ENCODE data around the gene TTC32.

Gene TTC32

DNA sequence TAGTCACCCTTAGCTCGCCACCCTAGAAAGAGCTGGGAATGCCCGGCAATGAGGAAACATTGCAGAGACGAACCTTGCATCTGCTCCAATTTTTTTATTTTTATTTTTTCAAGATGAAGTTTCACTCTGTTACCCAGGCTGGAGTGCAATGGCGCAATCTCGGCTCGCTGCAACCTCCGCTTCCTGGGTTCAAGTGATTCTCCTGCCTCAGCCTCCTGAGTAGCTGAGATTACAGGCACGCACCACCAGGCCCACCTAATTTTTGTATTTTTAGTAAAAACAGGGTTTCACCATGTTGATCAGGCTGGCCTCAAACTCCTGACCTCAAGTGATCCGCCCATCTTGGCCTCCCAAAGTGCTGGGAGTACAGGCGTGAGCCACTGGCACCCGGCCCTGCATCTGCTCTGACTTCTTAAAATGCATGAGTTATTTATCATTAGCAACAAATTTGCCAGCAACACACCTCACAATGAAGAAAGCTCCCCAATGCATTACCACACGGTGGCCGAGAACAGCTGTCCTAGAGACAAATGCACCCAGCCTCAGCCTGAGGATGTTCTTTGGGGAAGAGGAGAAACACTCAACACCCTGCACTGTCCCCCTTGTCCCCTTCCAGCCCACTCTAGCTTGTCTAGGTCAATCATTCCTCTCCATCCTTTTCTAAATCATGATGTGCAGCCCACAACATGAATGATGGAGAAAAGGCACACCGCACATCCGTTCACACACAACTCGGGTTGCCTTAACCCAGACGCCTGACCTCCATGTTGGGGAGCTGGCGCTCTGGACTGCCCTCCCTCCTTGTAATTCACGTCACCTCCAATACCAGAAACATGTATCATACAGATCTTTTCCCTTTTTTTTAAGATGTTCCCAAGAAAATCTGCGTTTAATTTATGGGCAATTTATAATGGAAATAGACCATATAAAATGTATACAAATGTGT is 46.9 kb downstream of the TTC32 start:
- DNase-seq (ENCODE audit: low read depth in 2 of 3, low spot score in 1 of 3), result no peak

DNA sequence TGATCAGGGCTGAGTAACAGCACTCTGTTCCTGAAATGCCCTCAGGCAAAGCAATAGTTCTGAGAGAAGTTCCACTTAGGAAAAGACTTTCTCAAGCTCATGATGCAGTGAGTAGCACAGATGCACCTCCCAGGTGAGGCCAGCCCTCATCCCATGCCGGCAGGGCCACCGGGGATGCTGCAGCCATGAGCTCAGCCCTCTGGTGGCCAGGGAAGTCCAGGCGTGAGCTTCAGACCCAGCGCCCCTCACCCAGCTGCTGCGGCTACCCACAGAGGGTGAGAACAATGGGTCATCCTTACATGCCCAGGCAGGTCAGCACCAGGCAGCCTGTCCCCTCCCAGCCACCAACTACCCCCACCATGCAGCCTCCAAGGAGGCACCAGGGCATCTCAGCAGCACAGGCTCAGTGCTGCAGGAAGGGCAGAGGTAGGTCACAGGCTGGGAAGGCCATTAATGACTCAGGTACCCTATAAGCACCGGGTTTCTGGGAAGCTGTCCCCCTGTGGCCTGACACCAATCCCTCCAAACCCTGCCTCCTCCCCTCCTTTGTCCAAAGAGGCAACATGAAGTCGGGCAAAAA is 50.6 kb downstream of the TTC32 start:
- no peak for DNase-seq (ENCODE audit: low read depth in 2 of 3, low spot score in 1 of 3)

DNA sequence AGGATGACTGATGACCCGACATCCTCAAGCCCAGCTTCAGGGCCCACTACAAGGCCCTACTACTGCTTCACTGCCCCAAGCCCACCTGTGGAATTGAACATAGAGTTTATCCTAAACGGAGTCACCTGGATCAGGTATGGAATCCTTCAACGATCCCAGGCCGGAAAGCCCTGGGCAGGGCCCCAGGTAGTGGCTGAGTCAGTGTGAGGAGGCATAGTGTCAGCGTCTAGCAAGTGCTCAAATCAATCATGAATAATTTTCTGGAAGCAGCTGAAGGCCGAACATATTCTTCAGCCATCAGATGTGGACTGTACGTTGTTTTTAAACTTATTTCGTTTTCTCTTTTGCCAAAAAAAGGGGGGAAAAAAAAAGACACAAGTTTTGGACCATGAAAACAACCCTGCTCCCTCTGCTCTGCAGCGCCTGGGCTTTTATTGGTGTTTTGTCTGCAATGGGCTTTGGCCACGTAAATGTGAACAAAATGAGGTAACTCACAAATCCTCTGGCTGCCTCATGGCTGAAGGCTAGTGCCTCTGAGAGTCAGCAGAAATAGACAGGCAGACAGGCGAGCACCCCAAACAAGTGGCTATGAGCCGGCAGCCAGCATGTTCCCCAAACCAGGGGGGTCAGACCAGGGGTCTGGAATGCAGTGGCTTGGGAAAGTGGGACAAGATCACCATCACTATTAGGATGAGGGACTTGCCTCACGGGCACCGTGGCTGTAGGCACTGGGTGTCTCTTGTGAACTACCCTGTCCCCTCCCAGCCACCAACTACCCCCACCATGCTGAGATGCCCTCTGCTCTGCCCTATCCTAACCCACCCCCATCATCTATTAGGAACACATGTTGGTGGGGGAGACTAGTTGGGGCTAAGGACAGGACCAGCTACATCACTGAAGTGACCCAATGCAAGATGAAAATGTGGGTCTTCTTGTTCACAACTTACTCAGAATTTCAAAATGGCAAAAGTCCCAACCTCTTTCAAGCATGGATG is 51.4 kb downstream of the TTC32 start:
- no peak for DNase-seq (ENCODE audit: low read depth in 2 of 3, low spot score in 1 of 3)

GRCh38 chr2:19848952-19849351 is 52.8 kb downstream of the TTC32 start:
- DNase-seq (ENCODE audit: low read depth in 2 of 3, low spot score in 1 of 3), result no peak

DNA sequence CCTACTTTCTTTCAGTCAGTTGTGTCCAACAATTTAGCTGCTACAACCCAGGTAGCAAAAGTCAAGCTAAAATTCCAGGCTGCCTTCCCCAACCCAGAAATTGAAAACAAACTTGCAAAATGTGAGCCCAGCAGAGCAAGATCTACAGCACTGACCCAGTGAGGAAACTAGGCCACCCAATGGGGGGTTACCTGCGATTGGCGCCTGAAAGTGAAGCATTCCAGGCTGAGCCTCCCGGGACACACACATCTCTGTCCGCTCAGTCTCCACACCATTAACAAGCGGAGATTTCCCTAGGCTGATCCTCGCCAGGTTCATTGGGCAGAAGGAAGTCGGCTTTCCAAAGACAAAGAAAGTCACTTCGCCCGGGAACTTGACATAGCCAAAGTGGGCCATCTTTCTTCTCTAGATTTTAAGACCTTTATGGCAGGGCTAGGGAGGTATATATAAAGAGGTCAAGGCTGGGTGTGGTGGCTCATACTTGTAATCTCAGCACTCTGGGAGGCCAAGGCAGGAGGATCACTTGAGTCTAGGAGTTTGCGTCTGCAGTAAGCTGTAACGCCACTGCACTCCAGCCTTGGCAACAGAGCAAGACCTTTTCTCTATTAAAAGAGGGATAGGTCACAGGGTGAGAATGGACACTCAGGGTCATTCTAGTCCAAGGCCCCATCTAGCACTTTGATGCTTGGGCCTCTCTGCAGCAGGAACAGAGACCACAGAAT is 53.6 kb downstream of the TTC32 start:
- DNase-seq (ENCODE audit: low read depth in 2 of 3, low spot score in 1 of 3), result no peak

DNA sequence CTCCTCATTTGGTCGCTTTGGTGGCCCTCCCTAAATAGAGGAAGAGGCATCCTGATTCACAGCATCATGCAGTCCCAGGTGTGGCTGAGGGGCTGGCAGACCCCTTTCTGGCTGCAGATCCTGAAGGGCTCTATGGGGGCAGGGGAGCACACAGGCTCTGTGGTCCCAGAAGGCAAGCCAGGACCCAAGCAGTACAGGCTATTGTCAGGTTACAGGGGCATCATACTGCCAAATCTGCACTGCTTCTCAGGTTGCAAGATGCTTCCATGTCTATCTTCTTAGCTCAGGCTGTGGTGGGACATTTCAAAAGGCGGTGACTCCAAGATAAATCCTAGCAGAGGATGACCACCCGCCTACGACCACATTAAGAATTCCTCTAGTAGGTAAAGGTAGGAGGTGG is 54.3 kb downstream of the TTC32 start:
- DNase-seq (ENCODE audit: low read depth in 2 of 3, low spot score in 1 of 3), result no peak

Data from stimulated activated CD4-positive, alpha-beta T cell treated with anti-CD3 and anti-CD28 coated beads, Interleukin-12 subunit alpha, Interleukin-12 subunit beta, amount 100 ng/mL, for 48 hours (primary cell).